ENCODE measurements around the gene SERPINI1.

DNA sequence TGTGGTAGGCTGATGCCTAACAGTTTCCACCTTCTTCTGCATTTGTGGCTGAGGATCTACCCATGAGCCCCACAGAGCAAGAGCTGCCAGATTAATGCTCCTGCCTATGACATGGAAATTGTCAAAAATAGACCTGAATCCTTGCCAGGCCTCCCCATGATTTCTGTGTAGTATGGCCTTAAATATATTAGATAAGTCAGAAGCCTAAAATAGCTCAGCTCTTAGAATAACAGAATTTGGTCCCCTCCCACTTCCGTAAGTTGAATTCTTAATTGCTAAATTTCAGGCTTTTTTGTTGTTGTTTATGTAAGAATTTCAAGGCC, 129.0 kb downstream of the SERPINI1 start:
- TF ChIP-seq POLR2A (IDR thresholded peaks at IDR 0.05) (no peak), POLR2AphosphoS5 (IDR thresholded peaks at IDR 0.05) (no peak)
- TF ChIP-seq, protein P1, sequence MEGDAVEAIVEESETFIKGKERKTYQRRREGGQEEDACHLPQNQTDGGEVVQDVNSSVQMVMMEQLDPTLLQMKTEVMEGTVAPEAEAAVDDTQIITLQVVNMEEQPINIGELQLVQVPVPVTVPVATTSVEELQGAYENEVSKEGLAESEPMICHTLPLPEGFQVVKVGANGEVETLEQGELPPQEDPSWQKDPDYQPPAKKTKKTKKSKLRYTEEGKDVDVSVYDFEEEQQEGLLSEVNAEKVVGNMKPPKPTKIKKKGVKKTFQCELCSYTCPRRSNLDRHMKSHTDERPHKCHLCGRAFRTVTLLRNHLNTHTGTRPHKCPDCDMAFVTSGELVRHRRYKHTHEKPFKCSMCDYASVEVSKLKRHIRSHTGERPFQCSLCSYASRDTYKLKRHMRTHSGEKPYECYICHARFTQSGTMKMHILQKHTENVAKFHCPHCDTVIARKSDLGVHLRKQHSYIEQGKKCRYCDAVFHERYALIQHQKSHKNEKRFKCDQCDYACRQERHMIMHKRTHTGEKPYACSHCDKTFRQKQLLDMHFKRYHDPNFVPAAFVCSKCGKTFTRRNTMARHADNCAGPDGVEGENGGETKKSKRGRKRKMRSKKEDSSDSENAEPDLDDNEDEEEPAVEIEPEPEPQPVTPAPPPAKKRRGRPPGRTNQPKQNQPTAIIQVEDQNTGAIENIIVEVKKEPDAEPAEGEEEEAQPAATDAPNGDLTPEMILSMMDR (IDR thresholded peaks at IDR 0.05), result no peak
